Stimulated activated CD8-positive, alpha-beta memory T cell treated with anti-CD3 and anti-CD28 coated beads, Interleukin-7, amount 100 ng/mL, for 1 hour (primary cell): ENCODE measurements around the gene DNAH2.

Experiments
- DNase-seq, 2 donors: peaks; one replicate each; pipeline ENCODE4 v3.0.0-alpha.2; 2020; ENCODE audit warnings: low read depth in 2 of 2

Gene DNAH2

GRCh38 chr17:7820231-7820630 is 102.7 kb downstream of the DNAH2 start:
- no peak for DNase-seq

GRCh38 chr17:7822126-7822525 is 104.6 kb downstream of the DNAH2 start:
- no peak for DNase-seq

GRCh38 chr17:7823581-7824001 is 106.0 kb downstream of the DNAH2 start:
- DNase-seq, result no peak

DNA sequence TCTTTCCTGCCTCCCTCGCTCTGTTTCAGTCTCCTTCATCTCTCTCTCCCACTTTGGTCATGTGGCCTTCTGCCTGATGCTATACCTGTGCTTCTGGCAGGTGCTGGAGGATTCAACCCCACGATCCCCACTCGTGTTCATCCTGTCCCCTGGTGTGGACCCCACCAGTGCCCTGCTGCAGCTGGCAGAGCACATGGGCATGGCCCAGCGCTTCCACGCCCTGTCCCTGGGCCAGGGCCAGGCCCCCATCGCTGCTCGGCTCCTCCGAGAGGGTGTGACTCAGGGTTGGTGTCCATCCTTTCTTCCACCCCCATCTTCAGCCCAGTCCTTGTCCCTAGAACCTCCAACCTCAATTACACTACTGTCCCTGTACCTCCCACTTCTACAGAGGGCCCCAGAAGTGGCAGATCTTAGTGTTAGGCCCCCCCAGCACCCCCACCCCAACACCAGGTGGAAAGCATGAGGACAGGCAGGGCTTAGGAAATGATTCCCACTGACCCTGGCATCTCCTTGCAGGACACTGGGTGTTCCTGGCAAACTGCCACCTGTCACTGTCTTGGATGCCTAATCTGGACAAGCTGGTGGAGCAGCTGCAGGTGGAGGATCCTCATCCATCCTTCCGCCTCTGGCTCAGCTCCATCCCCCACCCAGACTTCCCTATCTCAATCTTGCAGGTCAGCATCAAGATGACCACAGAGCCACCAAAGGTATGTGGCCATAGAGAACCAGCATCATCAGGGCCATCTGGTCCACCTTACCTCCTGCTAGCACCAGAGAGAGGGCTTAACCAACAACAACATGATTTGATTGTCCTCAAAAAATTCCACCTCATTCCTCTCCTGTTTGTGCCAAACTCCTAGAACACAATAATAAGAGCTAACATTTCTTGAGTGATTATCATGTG is 106.7 kb downstream of the DNAH2 start:
- no peak for DNase-seq

DNA sequence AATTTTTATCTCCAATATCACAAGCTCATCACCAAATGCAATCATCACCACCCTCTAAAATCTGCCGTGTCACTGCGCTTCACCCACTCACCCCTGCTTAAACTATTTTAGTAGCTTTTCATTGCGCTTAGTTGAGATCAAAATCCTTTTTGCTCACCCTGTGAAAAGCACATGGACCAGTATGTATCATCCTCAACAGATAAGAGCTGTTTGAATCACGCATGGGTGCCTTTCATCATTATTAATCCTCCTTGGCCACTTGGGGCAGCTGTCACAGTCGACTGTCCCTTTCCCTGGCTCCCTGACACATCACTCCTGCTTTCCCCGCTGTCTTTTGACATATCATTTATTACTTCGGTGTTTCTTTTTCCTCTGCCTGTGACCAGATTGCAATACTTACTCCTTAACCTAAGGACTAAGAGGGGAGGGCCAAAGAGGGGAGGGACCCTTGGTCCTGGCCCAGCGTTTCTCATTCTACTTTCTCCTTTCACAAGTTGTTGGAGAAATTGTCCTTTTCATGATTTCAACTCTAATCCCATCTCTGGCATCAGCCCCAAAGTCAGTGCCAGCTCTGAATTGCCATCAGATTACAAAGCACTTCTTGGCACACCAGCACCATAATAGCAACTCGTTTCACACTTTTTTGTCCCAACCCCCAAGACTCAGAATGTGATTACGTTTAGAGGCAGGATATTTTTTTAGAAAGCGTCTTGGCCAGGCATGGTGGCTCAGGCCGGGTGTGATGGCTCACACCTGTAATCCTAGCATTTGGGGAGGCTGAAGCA is 107.9 kb downstream of the DNAH2 start:
- no peak for DNase-seq

DNA sequence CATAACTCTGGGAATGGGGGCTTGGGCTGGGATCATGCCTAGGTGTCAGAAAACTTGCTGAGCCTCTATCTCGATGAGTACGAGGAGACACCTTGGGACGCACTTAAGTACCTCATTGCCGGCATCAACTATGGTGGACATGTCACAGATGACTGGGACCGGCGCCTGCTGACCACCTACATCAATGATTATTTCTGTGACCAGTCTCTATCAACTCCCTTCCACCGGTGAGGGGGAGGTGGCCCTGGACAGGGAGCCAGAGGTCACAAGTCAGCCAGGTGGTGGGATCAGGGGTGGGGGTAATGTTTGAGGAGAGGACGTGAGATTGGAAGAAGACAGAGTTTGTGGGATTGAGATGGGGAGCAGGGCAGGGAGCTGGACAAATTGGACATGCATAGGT is 113.1 kb downstream of the DNAH2 start:
- no peak for DNase-seq

DNA sequence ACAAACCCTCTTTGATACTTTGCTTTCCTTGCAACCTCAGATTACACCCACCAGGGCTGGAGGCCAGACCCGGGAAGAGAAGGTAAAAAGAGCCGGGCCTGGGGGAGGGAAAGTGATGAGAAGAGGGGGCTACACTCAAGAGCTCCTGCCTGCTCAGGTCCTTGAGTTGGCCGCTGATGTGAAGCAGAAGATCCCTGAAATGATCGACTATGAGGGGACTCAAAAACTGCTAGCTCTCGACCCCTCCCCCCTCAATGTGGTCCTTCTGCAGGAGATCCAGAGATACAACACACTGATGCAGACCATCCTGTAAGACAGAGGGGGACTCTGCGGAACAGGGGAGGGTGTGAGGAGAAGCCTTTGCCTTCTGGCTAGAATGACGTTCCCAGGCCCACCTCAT is 113.7 kb downstream of the DNAH2 start:
- no peak for DNase-seq

GRCh38 chr17:7832431-7832830 is 114.9 kb downstream of the DNAH2 start:
- DNase-seq, result no peak

DNA sequence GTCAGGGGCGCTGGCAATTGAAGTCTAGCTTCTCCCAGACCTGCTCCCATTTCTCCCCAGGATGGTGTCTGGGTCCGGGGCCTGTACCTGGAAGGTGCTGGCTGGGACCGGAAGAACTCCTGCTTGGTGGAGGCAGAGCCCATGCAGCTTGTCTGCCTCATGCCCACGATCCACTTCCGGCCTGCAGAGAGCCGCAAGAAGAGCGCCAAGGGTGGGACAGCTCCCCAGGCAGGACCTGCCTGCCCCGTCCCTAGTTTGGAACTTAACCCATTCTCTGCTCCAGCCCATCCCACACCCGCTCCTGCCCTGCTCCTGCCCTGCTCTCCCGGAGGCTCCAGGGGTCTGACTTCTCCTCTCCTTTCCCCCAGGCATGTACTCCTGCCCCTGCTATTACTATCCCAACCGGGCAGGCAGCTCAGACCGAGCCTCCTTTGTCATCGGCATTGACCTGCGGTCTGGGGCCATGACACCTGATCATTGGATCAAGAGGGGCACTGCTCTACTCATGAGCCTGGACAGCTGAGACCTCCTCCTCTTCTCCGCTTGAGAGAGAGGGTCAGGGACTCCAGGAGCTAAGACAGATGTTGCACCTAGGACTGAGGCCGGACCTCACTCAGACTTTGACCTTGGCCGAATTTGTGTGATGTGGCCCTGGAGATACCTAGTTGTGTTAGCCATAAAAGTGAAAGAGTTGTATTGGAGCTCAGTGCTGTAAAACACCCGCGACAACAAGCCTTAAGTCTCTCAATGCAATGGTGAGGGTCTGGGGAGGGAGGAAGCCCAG is 115.7 kb downstream of the DNAH2 start:
- DNase-seq, result no peak

DNA sequence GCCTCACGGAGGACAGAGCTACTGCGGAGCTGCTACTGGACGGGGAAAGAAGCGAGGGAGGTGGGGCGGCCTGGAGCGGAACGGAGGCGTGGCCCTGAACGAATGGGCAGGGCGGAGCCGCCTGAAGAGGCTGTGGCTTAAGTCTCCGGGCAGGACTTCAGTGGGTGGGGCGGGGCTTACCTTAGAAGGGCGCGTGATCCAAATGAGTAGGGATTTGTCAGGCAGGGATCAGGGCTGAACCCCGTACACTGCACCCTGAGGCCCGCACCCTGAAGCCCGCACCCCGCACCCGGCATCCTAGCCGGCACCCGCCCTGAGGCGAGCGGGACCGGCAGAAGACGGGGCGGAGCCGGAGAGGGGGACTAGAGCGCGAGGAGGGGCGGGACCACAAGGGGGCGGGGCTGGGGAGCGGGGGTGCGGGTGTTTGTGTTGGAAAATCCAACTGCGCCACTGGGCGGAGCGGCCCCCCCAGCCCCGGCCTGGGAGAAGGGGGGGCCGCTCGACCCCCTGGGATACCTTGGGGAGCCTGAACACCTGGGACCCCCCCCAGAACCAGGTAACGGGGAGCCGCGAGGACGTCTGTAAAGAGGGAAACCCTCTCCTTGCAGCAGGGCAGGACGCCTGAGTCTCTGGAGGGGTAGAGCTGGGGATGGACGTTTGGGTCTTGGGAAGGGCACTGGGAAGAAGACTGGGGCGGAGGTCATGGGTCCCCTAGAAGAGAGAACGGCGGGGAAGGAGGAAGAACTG is 116.4 kb downstream of the DNAH2 start, which contains the start of gene KDM6B:
TSS of gene KDM6B (plus strand) at position 423 of the 747 bp plus-strand sequence. CDS start 11,338 bp downstream, outside the sequence.
- DNase-seq, result peak; percentile 73 to 75

DNA sequence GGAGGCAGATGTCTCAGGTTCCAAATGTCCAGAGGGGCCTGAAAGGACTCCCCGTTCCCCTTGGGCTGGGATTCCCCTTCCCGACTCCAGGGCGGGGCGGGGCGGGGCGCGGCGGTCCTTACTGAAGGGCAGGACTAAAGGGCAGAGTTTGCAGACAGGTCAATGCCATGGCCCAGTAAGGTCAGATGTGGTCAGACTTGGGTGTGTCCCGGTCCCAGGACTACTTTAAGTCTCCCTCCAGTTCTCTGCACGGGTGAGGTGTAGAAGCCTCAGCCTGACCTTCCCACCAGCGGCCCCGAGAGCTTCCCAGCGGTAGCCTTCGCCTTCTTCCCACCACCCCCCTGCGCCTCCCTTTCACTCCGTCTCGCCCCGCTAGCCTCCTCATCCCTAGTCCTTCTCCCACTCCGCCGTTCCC is 117.0 kb downstream of the DNAH2 start:
- no peak for DNase-seq

DNA sequence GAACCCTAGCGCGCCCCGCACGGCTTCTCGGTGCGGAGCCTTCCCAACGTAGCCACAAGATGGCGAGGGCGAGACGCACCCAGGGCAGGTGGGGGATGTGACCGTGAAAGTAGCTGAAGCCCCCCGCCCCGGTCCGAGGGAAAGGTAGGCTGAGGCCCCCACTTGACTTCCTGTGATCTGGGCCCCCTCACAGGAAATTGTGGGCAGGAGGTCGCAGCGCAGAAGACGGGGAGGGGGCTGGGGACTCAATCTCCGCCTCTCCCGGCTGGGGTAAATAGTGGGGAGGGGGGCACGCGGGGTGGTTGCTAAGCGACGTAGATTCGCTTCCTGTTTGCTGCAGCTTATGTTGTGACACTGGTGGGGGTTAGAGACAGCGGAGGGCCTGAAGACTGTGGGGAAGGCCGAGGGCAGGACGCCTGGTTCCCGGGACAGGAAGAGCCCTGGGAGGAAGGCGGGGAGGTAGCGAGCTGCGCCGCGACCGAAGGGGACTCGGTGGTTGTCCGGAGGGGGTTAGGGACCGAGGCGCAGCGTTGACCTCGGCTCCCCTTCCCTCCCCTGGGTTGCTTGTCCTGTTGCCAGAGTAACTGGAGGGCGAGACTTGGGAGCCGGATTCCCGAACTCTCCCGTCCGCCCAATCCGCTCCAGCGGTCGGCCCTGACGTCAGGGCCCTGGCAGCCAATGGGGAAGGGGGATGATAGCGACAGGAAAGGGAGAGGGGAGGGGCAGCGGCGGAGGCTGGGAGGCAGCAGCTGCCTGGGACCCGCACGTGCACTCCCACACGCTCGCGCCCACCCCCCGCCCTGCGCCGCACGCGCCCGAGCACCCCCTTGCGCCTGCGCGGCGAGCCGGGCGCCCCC is 117.6 kb downstream of the DNAH2 start:
- peak; percentile 63 to 70 for DNase-seq

GRCh38 chr17:7835814-7836595 is 118.5 kb downstream of the DNAH2 start:
- DNase-seq, result no peak

GRCh38 chr17:7836596-7837407 is 119.3 kb downstream of the DNAH2 start:
- DNase-seq, result no peak

DNA sequence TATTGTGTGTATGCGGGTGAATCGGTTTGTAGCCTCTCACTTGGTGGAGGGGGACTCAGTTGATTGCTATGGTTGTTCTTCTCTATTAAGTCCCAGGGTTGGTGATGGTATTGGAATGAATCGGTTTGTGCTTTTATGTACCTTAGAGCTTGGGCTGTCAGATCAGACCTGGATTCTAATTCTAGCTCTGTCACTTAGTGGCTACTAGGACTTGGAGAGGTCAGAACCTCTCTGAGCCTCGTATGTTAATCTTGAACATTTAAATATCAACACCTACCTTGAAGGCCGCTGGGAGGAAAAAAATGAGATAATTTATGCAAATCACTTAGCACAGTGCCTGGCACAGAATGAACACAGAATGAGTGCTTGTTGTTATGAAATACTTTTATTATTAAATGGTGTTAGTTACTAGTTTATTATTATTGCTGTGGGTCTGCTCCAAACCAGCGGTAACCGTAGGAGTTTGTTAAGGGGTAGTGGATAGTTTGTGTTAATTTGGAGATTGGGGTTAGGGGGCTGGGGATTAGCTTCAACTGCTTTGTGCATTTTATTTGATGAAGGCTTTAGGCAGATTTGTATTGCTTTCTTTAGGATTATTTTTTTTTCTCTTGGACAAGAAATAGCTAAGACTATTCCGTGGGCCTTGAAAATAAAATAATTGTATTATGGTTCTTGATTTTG is 120.0 kb downstream of the DNAH2 start:
- no peak for DNase-seq

GRCh38 chr17:7838090-7839075 is 120.8 kb downstream of the DNAH2 start:
- DNase-seq, result no peak
